Measurements from ENCODE around the gene LOX. TPM values are rescaled to one million over a fixed set of nuclear protein-coding genes. Genes with fewer than 3 reads are reported as not detected.

Gene LOX
- total RNA-seq, 4 donors from 2014 or later, result 6.6 to 15.2 (median 12.2) TPM

DNA sequence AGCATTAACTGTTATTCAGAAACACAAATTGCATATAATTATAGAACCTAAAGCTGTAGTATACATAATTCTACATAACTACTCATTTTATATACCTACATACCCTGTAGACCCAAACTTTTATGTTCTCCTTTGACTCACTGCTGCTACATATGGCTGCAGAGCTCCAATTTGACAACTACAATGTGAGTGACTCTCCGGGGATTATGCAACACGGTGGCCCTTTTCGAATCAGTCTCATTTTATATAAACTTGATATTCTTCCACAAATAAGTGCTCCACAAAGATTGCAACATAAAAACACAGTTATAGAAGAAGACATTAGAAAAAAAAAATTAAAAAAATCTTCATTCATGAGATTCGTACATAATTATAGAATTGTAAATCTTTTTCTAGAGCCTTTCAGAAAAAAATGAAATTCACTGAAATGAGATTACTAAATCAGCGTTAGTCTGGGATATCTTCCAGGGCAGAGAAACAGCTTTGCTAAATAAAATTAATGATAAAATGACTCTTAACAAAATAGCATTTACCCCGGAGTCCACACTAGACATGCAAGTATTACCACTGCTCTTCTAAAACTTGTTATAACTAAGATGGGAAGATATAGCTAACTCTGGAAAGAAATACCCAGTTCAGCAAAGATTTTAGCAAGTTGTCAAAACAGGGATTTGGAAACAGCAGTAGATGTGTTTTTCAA lies 63.7 kb downstream of the LOX start:
- H3K4me3 ChIP-seq, result no peak overlapping the region
- TF ChIP-seq POLR2A (IDR thresholded peaks at IDR 0.05; ENCODE audit: low read depth) (no peak), POLR2AphosphoS5 (IDR thresholded peaks at IDR 0.05) (no peak), EP300 (IDR thresholded peaks at IDR 0.05) (no peak)
- TF ChIP-seq, protein P1, sequence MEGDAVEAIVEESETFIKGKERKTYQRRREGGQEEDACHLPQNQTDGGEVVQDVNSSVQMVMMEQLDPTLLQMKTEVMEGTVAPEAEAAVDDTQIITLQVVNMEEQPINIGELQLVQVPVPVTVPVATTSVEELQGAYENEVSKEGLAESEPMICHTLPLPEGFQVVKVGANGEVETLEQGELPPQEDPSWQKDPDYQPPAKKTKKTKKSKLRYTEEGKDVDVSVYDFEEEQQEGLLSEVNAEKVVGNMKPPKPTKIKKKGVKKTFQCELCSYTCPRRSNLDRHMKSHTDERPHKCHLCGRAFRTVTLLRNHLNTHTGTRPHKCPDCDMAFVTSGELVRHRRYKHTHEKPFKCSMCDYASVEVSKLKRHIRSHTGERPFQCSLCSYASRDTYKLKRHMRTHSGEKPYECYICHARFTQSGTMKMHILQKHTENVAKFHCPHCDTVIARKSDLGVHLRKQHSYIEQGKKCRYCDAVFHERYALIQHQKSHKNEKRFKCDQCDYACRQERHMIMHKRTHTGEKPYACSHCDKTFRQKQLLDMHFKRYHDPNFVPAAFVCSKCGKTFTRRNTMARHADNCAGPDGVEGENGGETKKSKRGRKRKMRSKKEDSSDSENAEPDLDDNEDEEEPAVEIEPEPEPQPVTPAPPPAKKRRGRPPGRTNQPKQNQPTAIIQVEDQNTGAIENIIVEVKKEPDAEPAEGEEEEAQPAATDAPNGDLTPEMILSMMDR (IDR thresholded peaks at IDR 0.05), result no peak
- no peaks in the 10 kb centered on the region for H3K36me3 ChIP-seq
- 38% methylated on average over 6 of the region's 6 CpGs for WGBS
- H3K9me3 ChIP-seq, result no peaks in the 10 kb centered on the region
- peaks cover 0 to 33% (median 27%) of the 10 kb centered on the region in 4 donors for H3K4me1 ChIP-seq
- H3K27me3 ChIP-seq, result no peaks in the 10 kb centered on the region
- no peak overlapping the region for H3K27ac ChIP-seq (replicated peaks in 1 of 4)
- intact Hi-C loops (cut with DNase I), result no loop called here
- DNase-seq (ENCODE audit: extremely low spot score), result no peak

Other genes with a start within 250 kb of the LOX start
- not detected for gene FTMT, start 226.4 kb downstream of the LOX start, total RNA-seq
- gene SRFBP1, start 116.3 kb downstream of the LOX start, total RNA-seq, result 10 to 100 TPM; 13.5 to 21.6 (median 16.1) TPM
- gene ZNF474, start 51.3 kb upstream of the LOX start, total RNA-seq, result 1 to 10 TPM in 1 of 4 donors, under 1 TPM in 2, not detected in 1; 0.33 to 1.8 (median 0.71) TPM
- gene SNCAIP, start 234.0 kb upstream of the LOX start, total RNA-seq, result 1 to 10 TPM in 3 of 4 donors, under 1 TPM in 1; 0.83 to 4.2 (median 2.9) TPM